ENCODE results near the gene HSBP1L1. TPM values are rescaled to one million over a fixed set of nuclear protein-coding genes. Genes with fewer than 3 reads are reported as not detected.

The HSBP1L1 gene
- total and polyA plus RNA-seq, 2 of the 13 experiments (the other 11 are each of a cell fraction or from before 2014, with no cell fraction given), result 22.6 to 45.1 TPM

DNA sequence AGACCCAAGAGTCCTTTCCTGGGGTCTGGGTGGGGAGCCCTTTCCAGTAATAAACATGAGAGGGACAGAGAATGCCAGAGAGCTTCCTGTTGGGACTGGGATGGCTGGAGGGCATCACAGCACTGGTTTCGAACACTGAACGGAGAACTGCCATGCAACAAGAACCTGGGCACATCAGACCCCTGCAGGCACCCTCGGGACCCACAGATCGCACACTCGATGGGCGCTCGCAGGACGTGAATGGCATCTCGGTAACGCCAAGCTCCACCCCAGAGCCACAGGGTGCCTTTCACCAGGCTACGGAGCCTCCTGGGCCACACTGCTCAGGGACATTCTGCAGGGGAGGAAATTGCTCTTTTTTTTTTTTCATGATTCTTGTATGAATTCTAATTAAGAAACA is 38.1 kb upstream of the HSBP1L1 start (continued):
- TF ChIP-seq, protein P1, sequence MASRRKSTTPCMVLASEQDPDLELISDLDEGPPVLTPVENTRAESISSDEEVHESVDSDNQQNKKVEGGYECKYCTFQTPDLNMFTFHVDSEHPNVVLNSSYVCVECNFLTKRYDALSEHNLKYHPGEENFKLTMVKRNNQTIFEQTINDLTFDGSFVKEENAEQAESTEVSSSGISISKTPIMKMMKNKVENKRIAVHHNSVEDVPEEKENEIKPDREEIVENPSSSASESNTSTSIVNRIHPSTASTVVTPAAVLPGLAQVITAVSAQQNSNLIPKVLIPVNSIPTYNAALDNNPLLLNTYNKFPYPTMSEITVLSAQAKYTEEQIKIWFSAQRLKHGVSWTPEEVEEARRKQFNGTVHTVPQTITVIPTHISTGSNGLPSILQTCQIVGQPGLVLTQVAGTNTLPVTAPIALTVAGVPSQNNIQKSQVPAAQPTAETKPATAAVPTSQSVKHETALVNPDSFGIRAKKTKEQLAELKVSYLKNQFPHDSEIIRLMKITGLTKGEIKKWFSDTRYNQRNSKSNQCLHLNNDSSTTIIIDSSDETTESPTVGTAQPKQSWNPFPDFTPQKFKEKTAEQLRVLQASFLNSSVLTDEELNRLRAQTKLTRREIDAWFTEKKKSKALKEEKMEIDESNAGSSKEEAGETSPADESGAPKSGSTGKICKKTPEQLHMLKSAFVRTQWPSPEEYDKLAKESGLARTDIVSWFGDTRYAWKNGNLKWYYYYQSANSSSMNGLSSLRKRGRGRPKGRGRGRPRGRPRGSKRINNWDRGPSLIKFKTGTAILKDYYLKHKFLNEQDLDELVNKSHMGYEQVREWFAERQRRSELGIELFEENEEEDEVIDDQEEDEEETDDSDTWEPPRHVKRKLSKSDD (CRISPR knock-in tag; IDR thresholded peaks at IDR 0.05; ENCODE audit: low read depth), result no peak
- TF ChIP-seq CC2D1A (CRISPR knock-in tag; IDR thresholded peaks at IDR 0.05), result no peak
- TF ChIP-seq, protein P2, sequence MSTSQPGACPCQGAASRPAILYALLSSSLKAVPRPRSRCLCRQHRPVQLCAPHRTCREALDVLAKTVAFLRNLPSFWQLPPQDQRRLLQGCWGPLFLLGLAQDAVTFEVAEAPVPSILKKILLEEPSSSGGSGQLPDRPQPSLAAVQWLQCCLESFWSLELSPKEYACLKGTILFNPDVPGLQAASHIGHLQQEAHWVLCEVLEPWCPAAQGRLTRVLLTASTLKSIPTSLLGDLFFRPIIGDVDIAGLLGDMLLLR (CRISPR knock-in tag; IDR thresholded peaks at IDR 0.05), result no peak
- TF ChIP-seq NFE2 (CRISPR knock-in tag; IDR thresholded peaks at IDR 0.05), result no peak
- no peak for TF ChIP-seq SMAD9 (CRISPR knock-in tag; IDR thresholded peaks at IDR 0.05)
- no peak for TF ChIP-seq ZNF788 (CRISPR knock-in tag; IDR thresholded peaks at IDR 0.05; ENCODE audit: borderline replicate concordance)

DNA sequence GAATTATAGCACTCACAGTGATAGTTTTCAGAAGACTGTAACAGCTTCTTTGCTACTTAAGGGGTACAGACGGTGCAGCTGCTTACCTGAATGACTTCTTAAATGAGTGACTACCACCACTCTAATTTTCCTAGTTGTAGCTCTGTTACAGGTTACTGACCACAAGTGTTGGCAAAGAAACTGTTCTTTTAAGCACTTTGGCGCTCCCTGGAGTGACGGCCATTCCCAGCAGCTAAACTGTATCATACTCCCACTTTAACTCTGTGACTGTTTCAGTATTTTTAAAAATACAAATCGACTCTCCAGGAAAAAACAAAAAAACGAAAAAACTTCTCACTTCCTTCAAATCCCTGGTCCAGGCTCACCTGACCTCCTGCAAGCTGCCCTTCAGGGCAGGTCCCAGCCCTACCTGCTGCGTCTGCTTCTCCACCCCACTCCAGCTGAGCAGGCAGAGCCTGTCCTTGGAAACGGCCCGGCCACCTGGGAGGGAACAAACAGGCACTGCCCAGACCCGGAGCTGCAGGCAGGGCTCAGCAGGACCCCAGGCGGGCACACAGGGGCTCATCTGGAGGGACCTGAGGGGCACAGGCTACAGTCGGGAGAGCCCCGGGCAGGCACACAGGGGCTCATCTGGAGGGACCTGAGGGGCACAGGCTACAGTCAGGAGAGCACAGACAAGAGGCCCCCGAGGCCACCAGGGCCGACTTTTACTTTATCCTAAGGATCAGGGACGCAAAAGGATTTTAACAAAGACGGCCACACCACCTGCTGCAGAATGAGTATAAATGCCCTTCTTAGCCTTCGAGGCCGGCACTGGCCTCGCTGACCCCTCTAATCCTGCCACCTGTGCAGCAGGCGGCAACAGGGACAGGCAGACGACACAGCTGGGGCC is 37.5 kb upstream of the HSBP1L1 start:
- H3K9ac ChIP-seq (ENCODE audit: insufficient read depth, low read depth, low read length), result no peak overlapping the region
- intact Hi-C loops (cut with micrococcal nuclease; ENCODE audit: unreplicated experiment) (no loop called here), in situ Hi-C loops (cut with HindIII; ENCODE audit: extremely low pct_ligation_motif_present, low pct_unique_long_range_greater_than_20kb) (no loop called here)
- no peak for FAIRE-seq
- H4K20me1 ChIP-seq (ENCODE audit: insufficient read depth, low read length), result peaks cover 68% of the 10 kb centered on the region
- 86% methylated on average over 12 of the region's 21 CpGs for WGBS (ENCODE audit: low lambda C conversion rate)
- peaks cover 9 to 58% of the 10 kb centered on the region in 2 experiments for H3K36me3 ChIP-seq (replicated peaks in 1 of 2; ENCODE audit: control insufficient read depth in 1 of 2, insufficient read depth in 2 of 2, low read length in 2 of 2)
- H3K79me2 ChIP-seq (ENCODE audit: insufficient read depth, low read length), result peaks cover 70% of the 10 kb centered on the region
- H3K4me2 ChIP-seq (ENCODE audit: low read depth, low read length), result no peak overlapping the region
- POLR2A ChIA-PET, result no interaction called here
- no peak overlapping the region for H3K27ac ChIP-seq (ENCODE audit: extremely low read length, insufficient read depth, low read length)
- no peak overlapping the region for H3K4me3 ChIP-seq (replicated peaks in 1 of 3; ENCODE audit: insufficient read depth in 1 of 3, low read depth in 2 of 3, low read length in 3 of 3)
- no peaks in the 10 kb centered on the region for H3K27me3 ChIP-seq (ENCODE audit: control insufficient read depth in 1 of 2, insufficient read depth in 2 of 2, low read length in 2 of 2)
- CTCF ChIA-PET (ENCODE audit: low intra/inter-chr PET ratio, low total read pairs), result no interaction called here
- peaks cover 5% of the 10 kb centered on the region for H3K9me3 ChIP-seq (ENCODE audit: low read length)
- peak; percentile 22; the same call in 2 of the 3 replicates for ATAC-seq
- no peak for DNase-seq (ENCODE audit: low spot score)
- no peak overlapping the region for H2AFZ ChIP-seq (ENCODE audit: low read length)
- BruUV-seq (replicated peaks), result no TSS peak
- H3K4me1 ChIP-seq (ENCODE audit: insufficient read depth, low read length), result no peaks in the 10 kb centered on the region
- TF ChIP-seq, protein P3, sequence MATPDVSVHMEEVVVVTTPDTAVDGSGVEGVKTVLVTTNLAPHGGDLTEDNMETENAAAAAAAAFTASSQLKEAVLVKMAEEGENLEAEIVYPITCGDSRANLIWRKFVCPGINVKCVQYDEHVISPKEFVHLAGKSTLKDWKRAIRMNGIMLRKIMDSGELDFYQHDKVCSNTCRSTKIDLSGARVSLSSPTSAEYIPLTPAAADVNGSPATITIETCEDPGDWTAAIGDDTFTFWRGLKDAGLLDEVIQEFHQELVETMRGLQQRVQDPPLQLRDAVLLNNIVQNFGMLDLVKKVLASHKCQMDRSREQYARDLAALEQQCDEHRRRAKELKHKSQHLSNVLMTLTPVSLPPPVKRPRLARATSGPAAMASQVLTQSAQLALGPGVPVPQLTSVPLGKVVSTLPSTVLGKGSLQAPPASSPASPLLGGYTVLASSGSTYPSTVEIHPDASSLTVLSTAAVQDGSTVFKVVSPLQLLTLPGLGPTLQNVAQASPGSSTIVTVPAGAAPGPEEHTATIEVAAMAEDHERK (CRISPR knock-in tag; IDR thresholded peaks at IDR 0.05; ENCODE audit: low read depth), result no peak
- TF ChIP-seq, protein P4, sequence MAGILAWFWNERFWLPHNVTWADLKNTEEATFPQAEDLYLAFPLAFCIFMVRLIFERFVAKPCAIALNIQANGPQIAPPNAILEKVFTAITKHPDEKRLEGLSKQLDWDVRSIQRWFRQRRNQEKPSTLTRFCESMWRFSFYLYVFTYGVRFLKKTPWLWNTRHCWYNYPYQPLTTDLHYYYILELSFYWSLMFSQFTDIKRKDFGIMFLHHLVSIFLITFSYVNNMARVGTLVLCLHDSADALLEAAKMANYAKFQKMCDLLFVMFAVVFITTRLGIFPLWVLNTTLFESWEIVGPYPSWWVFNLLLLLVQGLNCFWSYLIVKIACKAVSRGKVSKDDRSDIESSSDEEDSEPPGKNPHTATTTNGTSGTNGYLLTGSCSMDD (CRISPR knock-in tag; IDR thresholded peaks at IDR 0.05), result no peak
- no peak for TF ChIP-seq KAT8 (CRISPR knock-in tag; IDR thresholded peaks at IDR 0.05)
- TF ChIP-seq ZNF253 (CRISPR knock-in tag; IDR thresholded peaks at IDR 0.05; ENCODE audit: borderline replicate concordance), result no peak
- TF ChIP-seq GATA4 (IDR thresholded peaks at IDR 0.05; ENCODE audit: borderline replicate concordance, low read depth), result no peak
- TF ChIP-seq BCL6 (CRISPR knock-in tag; IDR thresholded peaks at IDR 0.05), result no peak
- TF ChIP-seq CREB1 (IDR thresholded peaks at IDR 0.05), result no peak
- TF ChIP-seq CREB1 (CRISPR knock-in tag; IDR thresholded peaks at IDR 0.05), result no peak
- TF ChIP-seq HHEX (CRISPR knock-in tag; IDR thresholded peaks at IDR 0.05), result no peak
- no peak for TF ChIP-seq SALL2 (CRISPR knock-in tag; IDR thresholded peaks at IDR 0.05)
- TF ChIP-seq EZH2 (conservative IDR thresholded peaks at IDR 0.05; ENCODE audit: low read depth, low read length), result no peak
- TF ChIP-seq ZNF264 (CRISPR knock-in tag; IDR thresholded peaks at IDR 0.05), result no peak
- TF ChIP-seq PAF1 (CRISPR knock-in tag; IDR thresholded peaks at IDR 0.05), result no peak

Measured in HepG2 (cell line).